Rectal smooth muscle tissue (tissue), 1 donor: ENCODE results near the gene HIBCH.

ENCODE experiments used
- H3K27ac ChIP-seq: one replicate; pipeline ENCODE4 v1.7.0; 2013; ENCODE audit warnings: low read depth, low read length, inconsistent platforms
- H3K27me3 ChIP-seq: one replicate; pipeline ENCODE4 v1.7.0; 2013; ENCODE audit warnings: low read length; ENCODE audit not compliant: control insufficient read depth, insufficient read depth
- H3K36me3 ChIP-seq: one replicate; pipeline ENCODE4 v1.7.0; 2013; ENCODE audit warnings: low read length; ENCODE audit not compliant: control insufficient read depth, insufficient read depth
- H3K4me1 ChIP-seq: one replicate; pipeline ENCODE4 v1.7.0; 2013; ENCODE audit warnings: low read length; ENCODE audit not compliant: control insufficient read depth, insufficient read depth
- H3K4me3 ChIP-seq: one replicate; pipeline ENCODE4 v1.7.0; 2013; ENCODE audit warnings: low read length
- H3K9ac ChIP-seq: one replicate; pipeline ENCODE4 v1.7.0; 2013; ENCODE audit warnings: low read length

The HIBCH gene

DNA sequence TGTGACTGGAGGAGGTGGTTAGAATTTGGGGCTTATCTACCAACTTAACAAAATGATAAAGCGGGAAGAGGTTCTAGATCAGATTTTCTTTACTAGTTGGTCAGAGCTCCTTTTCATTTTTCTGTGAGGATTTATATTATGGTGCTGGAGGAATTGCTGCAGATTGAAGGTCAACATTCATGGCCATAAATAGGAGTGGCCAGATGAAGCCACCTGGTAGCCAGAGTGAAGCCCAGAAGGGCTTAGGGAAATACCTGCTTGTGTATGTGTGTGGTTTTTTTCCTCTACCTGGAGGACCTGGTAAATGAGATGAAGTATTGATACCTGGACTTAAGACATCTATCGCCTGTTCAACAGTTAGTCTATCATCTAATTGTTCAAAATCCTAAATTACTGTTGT, 134.2 kb downstream of the HIBCH start:
- Histone ChIP-seq H3K4me1 (no peaks in the 10 kb centered on the region), H3K27me3 (no peaks in the 10 kb centered on the region), H3K4me3 (no peak overlapping the region), H3K36me3 (no peaks in the 10 kb centered on the region), H3K27ac (no peak overlapping the region), H3K9ac (no peak overlapping the region)

DNA sequence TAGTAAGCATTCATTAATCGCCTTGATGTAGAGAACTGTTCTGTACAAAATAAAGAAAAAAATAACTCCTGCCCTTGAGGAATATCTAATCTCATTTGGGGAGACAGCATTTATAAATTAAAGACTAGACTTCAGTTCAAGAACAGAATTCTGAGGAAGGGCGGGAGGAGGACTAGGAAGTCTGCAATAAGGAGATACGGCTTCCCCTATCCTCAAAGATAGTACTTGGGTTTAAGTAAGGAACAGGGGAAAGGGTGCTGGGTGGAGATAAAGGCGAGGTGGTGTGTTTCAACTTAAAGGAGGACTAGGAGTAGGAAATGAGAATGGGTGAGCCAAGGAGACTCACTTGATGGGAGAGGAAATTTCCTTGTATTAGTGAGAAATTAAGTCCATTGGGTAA, 135.2 kb downstream of the HIBCH start:
- Histone ChIP-seq H3K27ac (no peak overlapping the region), H3K4me1 (peaks cover 4% of the 10 kb centered on the region), H3K9ac (no peak overlapping the region), H3K27me3 (no peaks in the 10 kb centered on the region), H3K4me3 (no peak overlapping the region), H3K36me3 (no peaks in the 10 kb centered on the region)

DNA sequence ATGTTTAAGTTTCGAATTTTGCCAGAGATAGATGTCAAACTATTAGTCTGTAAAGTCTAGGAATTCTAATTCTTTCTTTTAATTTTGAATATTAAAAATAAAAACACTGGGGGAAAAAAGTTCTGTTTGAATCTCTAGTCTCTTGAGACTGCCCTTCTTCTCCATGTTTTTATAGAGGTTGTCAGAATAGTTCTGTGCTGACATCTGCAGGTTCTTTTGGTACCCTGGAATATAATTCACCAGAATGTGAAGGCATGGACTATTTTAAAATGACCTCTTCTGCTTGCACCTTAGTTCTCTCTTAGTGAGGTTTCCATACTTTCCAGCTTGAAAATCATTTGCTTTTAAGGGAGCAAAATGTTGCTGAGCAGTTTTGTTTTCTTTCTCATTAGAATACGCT, 136.1 kb downstream of the HIBCH start:
- Histone ChIP-seq H3K9ac (no peak overlapping the region), H3K27me3 (no peaks in the 10 kb centered on the region), H3K36me3 (no peaks in the 10 kb centered on the region), H3K27ac (no peak overlapping the region), H3K4me1 (peaks cover 4% of the 10 kb centered on the region), H3K4me3 (no peak overlapping the region)

DNA sequence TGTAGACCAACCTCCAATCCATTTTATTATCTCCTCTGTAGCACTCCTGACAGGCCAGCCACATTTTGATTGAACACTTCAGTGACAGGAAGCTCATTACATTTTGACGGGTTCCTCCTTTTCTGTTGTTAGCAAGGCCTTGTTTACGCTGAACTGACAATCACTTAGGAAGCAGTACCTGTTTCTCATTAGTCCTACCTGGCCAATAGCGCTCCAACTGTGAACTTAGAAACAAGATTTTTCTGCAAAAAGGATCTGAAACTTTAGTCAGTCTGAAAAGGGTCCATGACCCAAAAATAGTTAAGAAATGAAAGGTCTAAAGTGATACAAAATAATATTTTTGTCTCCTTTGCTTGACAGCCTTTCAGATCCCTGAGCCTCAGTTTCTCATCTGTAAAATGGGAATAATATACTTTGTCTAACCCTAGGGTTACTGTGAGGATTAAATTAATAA, 137.5 kb downstream of the HIBCH start:
- no peak overlapping the region for H3K9ac ChIP-seq
- H3K36me3 ChIP-seq: no peaks in the 10 kb centered on the region
- no peak overlapping the region for H3K27ac ChIP-seq
- no peaks in the 10 kb centered on the region for H3K27me3 ChIP-seq
- peak overlapping the region; percentile 74 for H3K4me3 ChIP-seq
- peaks cover 4% of the 10 kb centered on the region for H3K4me1 ChIP-seq

DNA sequence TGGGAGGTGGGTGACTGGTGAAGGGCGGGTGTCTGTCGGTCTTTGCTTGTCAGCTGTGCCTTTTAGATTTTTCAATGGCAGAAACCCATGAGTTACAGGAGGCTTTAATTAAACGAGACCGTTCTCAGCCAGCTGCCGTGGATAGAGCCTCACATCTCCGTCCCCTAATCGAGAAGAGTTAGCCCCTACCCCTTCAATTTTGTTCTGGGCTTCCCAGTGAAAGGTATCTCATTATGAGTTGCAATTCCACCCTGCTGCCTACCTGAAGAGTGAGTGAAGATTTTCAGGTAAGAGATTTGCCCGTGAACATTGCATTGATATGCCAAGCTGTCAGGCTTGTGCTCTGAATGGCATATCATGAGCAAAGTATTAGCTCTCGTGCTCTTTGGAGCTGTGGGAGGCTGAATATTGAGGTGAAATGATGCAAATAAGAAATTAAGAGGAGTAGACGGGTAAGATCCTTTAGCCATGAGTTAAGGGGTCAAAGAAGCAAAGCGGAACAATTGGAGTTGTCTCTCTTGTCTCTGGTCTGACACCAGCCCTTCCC, 138.4 kb downstream of the HIBCH start:
- H3K27me3 ChIP-seq: no peaks in the 10 kb centered on the region
- H3K27ac ChIP-seq: peak overlapping the region; percentile 69
- H3K36me3 ChIP-seq: no peaks in the 10 kb centered on the region
- H3K4me1 ChIP-seq: peaks cover 4% of the 10 kb centered on the region
- H3K4me3 ChIP-seq: peak overlapping the region; percentile 74
- H3K9ac ChIP-seq: peak overlapping the region; percentile 34

DNA sequence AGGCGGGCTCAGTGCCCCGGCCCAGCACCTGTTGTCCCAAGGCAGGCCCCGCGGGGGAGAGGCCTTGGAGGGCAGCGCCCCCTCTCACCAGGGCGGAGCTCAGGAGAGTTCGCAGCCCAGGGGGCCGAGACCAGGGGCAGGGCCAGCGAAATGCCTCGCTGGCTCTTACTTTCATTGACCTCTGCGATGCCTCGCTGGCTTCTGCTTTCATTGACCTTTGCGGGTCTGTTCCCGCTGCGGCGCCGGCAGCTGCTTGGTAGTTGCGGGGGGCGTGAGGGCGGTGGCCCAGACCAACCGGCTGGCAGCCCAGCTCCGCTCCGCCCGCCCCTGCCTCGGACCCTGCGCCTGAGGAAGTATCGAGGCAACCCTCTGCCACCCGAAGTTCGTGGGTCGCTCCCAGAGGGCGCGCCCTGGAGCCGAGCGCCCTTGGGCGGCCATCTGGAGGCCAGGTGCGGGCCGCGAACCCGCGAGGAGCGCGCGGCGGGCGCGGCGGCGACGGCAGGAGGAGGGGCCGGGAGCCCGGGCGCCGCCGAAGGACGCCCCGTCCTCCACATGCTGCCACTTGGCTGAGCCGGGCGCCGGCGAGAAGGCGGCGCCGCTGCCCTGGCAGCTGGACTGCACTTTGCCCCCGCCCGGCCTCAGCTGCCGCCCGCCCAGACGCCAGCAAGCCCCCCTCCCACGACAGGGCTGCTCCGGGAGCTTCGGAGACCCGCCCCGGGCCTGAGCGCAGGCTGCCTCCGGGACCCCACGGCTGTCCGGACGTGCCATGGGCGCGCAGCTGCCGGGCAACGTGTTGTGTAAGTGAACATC, 139.1 kb downstream of the HIBCH start:
- H3K36me3 ChIP-seq: no peaks in the 10 kb centered on the region
- H3K4me1 ChIP-seq: peaks cover 4% of the 10 kb centered on the region
- peak overlapping the region; percentile 74 for H3K4me3 ChIP-seq
- H3K27ac ChIP-seq: peak overlapping the region; percentile 69
- peak overlapping the region; percentile 45 for H3K9ac ChIP-seq
- H3K27me3 ChIP-seq: no peaks in the 10 kb centered on the region

DNA sequence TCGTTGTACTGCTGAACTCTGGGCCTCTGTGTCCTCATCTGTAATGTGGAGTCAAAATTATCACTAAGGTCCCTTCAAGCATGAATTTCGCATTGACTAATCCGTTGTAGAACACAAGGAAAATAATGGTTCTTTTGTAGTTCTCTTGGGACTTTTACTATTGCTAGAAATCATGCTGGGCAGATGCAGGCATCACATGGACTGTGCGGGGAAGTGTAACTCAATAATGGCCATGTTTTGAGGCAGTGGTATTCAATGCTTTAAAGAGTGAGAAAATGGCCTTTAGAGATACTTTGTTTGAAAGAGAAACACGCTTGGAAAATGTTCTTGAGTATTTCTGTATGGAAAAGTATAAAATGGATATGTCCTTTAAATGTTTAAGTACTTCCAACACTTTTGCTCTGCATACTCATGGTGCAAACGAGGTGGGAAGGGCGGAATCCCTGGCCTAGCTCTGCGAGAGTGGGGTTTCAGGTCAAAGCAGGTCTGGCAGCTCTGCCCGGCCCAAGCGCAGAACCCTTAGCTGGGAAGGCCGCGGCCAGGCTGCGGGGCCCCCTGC, 139.8 kb downstream of the HIBCH start:
- Histone ChIP-seq H3K4me1 (peaks cover 4% of the 10 kb centered on the region), H3K9ac (peak overlapping the region; percentile 45), H3K4me3 (peak overlapping the region; percentile 74)

DNA sequence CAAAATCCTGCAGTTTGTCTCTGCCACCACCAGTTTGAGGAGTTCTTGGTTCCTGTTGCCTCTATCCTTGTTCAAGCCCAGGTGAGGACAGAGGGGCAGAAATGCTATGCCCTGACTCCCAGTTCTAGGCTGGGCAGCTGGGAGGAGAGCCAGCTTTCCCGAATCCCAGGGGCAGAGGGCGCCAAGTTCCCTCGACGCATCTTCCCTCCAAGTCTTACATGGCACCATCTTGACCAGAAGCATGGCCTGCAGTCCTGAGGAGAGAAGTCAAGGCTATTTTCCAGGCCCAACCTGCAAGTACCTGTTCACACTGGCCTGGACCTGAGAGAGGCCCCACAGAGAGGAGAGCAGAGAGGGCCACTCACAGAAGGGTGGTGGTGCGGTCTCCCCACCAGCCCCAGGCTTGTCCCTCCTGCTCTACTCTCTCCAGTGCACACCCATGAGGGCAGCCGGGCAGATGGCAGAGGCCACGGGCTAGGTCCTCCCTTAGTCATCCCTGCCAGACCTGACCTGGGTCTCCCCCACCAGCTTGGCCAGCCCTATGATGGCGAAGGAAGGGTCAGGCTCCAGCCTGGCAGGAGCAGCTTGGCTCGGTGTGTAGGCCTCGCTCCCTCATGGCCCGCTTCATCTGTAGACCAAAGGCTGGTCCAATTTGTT, 141.4 kb downstream of the HIBCH start:
- Histone ChIP-seq H3K36me3 (no peaks in the 10 kb centered on the region), H3K27ac (no peak overlapping the region)

More for the DNA sequence above, 139.8 kb downstream of the HIBCH start:
- Histone ChIP-seq H3K27ac (peak overlapping the region; percentile 69), H3K27me3 (no peaks in the 10 kb centered on the region), H3K36me3 (no peaks in the 10 kb centered on the region)

DNA sequence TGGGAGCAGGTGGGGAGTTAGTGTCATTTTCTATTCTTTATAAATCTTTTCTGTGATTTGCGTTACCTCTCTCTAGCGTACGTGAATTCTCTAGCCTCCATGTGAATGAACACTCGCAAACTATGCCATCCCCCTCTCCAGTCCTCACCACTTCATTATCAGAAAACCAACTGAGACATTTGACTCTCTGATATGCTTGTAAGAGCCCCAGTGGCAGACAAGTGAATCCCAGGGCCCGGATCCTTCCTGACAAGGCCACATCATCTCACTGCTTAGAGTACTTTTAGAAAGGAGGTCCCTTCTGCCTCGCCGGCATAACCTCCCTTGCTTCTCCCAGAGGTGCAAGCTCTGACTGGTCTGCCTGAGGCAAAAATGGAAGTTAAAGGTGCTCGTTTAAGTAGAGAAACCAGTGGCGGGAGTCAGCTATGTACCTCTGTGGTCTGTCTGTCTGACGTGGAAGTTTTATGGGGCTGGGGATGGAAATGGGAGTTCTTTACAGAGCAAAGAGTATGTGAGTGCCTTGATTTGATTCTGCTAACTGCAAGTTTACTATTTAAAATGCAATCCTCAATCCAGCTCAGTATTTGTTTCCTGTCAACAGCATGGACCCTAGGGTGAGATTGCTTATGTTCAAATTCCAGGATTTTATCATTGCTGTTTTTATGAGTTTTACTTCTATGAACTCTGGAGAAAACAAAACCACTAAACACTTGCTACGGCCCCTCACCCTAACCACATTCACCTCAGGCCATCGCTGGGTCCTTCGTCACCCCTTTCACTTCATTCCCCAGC, 142.2 kb downstream of the HIBCH start:
- no peaks in the 10 kb centered on the region for H3K27me3 ChIP-seq
- no peak overlapping the region for H3K27ac ChIP-seq
- no peak overlapping the region for H3K9ac ChIP-seq
- peaks cover 4% of the 10 kb centered on the region for H3K4me1 ChIP-seq
- no peak overlapping the region for H3K4me3 ChIP-seq
- H3K36me3 ChIP-seq: no peaks in the 10 kb centered on the region

More for the DNA sequence above, 141.4 kb downstream of the HIBCH start:
- Histone ChIP-seq H3K4me3 (no peak overlapping the region), H3K9ac (no peak overlapping the region), H3K4me1 (peaks cover 4% of the 10 kb centered on the region), H3K27me3 (no peaks in the 10 kb centered on the region)

DNA sequence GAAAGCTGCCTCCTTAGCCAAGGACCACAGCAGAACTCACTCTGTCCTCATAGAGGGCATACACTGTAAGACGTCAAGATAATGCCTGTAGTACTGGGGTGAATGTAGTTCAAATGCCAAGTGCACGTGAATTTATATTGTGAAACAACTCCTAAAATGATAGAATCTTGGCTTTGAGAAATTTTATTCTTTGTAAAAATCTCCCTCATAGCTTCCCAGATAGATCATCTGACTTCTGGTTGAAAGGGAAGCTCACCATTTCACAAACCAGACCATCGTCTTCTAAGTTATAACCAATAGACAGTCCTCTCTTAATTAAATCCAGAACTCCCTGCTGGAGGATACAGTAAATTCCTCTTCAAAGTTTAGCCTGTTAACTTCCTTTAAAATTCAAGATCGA, 146.2 kb downstream of the HIBCH start:
- Histone ChIP-seq H3K4me3 (no peak overlapping the region), H3K27ac (no peak overlapping the region), H3K36me3 (no peaks in the 10 kb centered on the region), H3K4me1 (no peaks in the 10 kb centered on the region), H3K9ac (no peak overlapping the region), H3K27me3 (no peaks in the 10 kb centered on the region)

DNA sequence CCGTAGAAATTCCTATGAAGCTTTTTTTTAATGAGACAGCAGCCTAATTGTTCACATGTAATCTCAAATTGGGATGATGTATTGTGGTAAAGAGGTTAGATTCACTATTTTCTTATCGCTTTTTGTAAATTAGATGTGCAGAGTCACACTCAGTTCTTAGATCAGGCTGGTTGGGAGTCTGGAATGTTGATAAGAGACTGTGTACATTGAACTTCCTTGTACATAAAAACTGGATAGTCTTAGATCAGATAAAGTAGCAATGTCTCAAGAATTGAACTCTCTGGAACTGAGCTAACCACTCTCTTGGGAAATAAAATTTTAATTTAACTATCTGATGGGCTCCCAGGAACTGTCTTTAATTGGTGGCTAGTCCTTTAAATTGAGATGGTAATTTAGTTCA, 149.0 kb downstream of the HIBCH start:
- no peak overlapping the region for H3K4me3 ChIP-seq
- no peaks in the 10 kb centered on the region for H3K27me3 ChIP-seq
- H3K9ac ChIP-seq: no peak overlapping the region
- no peaks in the 10 kb centered on the region for H3K36me3 ChIP-seq
- H3K4me1 ChIP-seq: no peaks in the 10 kb centered on the region
- H3K27ac ChIP-seq: no peak overlapping the region
